Lower leg skin (tissue), 4 donors: ENCODE measurements around the gene CREB3L1. TPM values are rescaled to one million over a fixed set of nuclear protein-coding genes. Genes with fewer than 3 reads are reported as not detected.

Experiments used
- DNase-seq, 2 donors: peaks; one replicate each; pipeline ENCODE4 v3.0.0-alpha.2; 2019; ENCODE audit warnings: low spot score in 2 of 2
- H3K4me3 ChIP-seq: fragments of 200-600 bp; sonication (generic); 2 replicates; pipeline ENCODE4 v1.5.1; 2017; ENCODE audit warnings: mild to moderate bottlenecking, low read depth; ENCODE audit not compliant: poor library complexity, severe bottlenecking
- CTCF ChIP-seq, 3 donors: fragments of 450-650 bp; IDR thresholded peaks; one replicate each; pipeline ENCODE4 v1.5.1; 2016; ENCODE audit warnings: antibody characterized with exemption in 3 of 3, mild to moderate bottlenecking in 3 of 3, moderate library complexity in 2 of 3
- POLR2A ChIP-seq, 2 donors: fragments of 450-650 bp; IDR thresholded peaks; one replicate each; pipeline ENCODE4 v1.6.1; 2016 to 2017; ENCODE audit warnings: antibody characterized with exemption in 2 of 2, mild to moderate bottlenecking in 1 of 2, moderate library complexity in 1 of 2
- WGBS, 2 donors: methylation state at CpG; one replicate each; pipeline ENCODE4 v1.1.5; 2018; 5-methylcytosine and 5-hydroxymethylcytosine counted together
- intact Hi-C: fragments of 100-400 bp; cut with DNase I; formaldehyde crosslinking; loops from one replicate; pipeline ENCODE4 v1.15.0; 2023; ENCODE audit warnings: low total_unique reads
- total RNA-seq, 4 donors: library from RNA; depleted of rRNA; stranded (reverse); fragments of >200 nt; gene quantifications; one replicate each; pipeline ENCODE4 v1.1.0, GENCODE V29; 2016

CREB3L1 gene
- total RNA-seq, 4 donors from 2014 or later, result 0.15 to 2.3 (median 0.54) TPM

GRCh38 chr11:46247090-46247489 lies 30.4 kb upstream of the CREB3L1 start:
- intact Hi-C loops, result no loop called here
- DNase-seq, result no peak
- WGBS, 2 donors, result 32 to 37% methylated on average over 9 of the region's 9 CpGs
- H3K4me3 ChIP-seq, result no peak overlapping the region
- TF ChIP-seq CTCF (IDR thresholded peaks at IDR 0.05), result no peak
- no peak for TF ChIP-seq POLR2A (IDR thresholded peaks at IDR 0.05)

- DNase-seq, result no peak
- no peak for TF ChIP-seq CTCF (IDR thresholded peaks at IDR 0.05)
- no peak for TF ChIP-seq POLR2A (IDR thresholded peaks at IDR 0.05)
- intact Hi-C loops, result no loop called here
- H3K4me3 ChIP-seq, result no peak overlapping the region
- WGBS, 2 donors, result 59 to 65% methylated on average over 4 of the region's 4 CpGs
Measured at GRCh38 chr11:46247659-46248058, 29.8 kb upstream of the CREB3L1 start.

- 78 to 79% methylated on average over 19 of the region's 19 CpGs for WGBS, 2 donors
- intact Hi-C loops, result no loop called here
- no peak for TF ChIP-seq CTCF (IDR thresholded peaks at IDR 0.05)
- TF ChIP-seq POLR2A (IDR thresholded peaks at IDR 0.05), result no peak
- no peak for DNase-seq
- no peak overlapping the region for H3K4me3 ChIP-seq
Measured at GRCh38 chr11:46248289-46249102, 29.0 kb upstream of the CREB3L1 start.

- no peak for DNase-seq
- intact Hi-C loops, result no loop called here
- WGBS, 2 donors, result 76 to 83% methylated on average over 8 of the region's 8 CpGs
- TF ChIP-seq POLR2A (IDR thresholded peaks at IDR 0.05) (no peak), CTCF (IDR thresholded peaks at IDR 0.05) (no peak)
- no peak overlapping the region for H3K4me3 ChIP-seq
Measured at GRCh38 chr11:46249103-46249937, 28.1 kb upstream of the CREB3L1 start.

- intact Hi-C loops, result no loop called here
- no peak overlapping the region for H3K4me3 ChIP-seq
- TF ChIP-seq POLR2A (IDR thresholded peaks at IDR 0.05) (no peak), CTCF (IDR thresholded peaks at IDR 0.05) (no peak)
- DNase-seq, result no peak
- WGBS, 2 donors, result 76 to 83% methylated on average over 4 of the region's 4 CpGs
Measured at GRCh38 chr11:46249938-46250744, 27.3 kb upstream of the CREB3L1 start.
